Suppressor macrophage (primary cell): ENCODE measurements around the gene TFPT.

ENCODE experiments used
- DNase-seq, 4 experiments: peaks; one replicate each; pipeline ENCODE4 v3.0.0-alpha.2; 2020 to 2022

TFPT gene

GRCh38 chr19:54148158-54148557, 32.7 kb upstream of the TFPT start:
- DNase-seq, result no peak

GRCh38 chr19:54147676-54148075, 32.2 kb upstream of the TFPT start:
- DNase-seq, result no peak

GRCh38 chr19:54145541-54146158, 30.2 kb upstream of the TFPT start:
- no peak for DNase-seq

DNA sequence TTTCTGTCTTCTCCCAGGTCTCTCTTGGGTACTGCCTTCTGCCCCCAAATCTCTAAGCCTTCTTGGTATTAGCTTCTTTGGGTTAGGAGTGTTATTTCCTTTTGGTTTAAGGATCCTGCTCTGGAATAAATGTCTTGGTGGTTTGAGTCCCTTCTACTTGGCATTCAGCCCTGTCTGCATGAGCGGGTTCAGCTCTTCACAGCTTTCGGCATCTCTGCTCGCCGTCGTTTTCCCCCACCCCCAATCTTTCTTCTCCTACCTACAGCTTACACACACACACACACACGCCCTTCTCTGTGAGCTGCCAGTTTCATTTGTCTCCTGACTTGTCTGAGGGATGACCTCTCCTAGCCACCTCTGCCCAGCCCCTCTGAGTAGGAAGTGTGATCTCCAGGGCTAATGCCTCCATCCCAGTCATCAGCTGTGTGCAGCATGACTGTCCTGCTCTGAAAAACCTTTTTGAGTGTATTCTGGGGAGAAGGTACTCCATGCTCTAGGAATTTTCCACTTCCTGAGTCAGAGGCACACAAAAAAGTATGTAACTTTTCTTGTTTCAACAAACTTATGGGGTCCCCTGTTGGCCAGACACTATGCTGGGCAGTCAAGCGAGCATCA, 26.8 kb upstream of the TFPT start:
- DNase-seq, result no peak

GRCh38 chr19:54141356-54141755, 25.9 kb upstream of the TFPT start:
- DNase-seq, result no peak

GRCh38 chr19:54138489-54139256, 23.2 kb upstream of the TFPT start:
- peak in 1 of 4 experiments; percentile 31 for DNase-seq

DNA sequence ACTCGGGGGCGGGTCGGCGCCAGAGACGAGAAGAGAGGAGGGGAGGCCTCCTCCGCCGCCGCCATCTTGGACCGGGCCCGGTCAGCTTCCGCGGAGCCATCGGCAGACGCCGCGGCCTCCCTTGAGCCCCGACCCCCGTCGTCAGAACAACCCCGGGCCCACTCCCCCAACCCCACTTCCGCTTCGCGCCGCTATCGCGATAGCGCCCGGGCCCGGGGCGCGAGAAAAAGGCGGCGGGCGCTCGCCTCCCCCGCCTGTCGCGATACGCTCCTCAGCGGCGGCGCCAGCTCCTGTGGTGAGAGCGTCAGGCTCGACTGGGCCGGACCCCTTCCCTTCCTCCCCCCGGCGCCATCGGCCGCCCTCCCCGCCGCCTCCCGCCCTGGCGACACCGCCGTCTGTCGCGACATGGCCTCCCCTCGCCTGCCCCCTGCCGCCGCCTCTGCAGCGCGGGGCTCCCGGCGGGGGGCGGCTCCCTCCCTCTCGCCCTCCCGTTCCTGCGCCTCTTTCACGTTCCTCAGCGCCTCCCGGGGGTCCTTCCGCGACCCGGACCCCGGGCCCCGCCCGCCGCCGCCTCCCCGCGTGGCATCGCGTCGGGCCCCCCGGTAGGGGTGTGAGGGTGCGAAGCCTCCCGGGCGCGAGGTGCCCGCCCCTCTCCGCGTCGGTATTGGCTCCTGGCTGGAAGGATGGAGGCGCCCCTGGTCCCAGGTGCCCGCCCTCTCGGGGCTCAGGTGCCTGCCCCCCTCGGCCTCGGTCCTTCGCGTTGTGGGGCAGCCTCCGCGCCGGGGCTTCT, 22.4 kb upstream of the TFPT start, which contains the start of gene CNOT3:
Gene CNOT3 (plus strand): TSS at position 64 of the 790 bp plus-strand sequence. CDS start 5,217 bp downstream, outside the sequence.
- DNase-seq, result peak in 1 of 4 experiments; percentile 18

DNA sequence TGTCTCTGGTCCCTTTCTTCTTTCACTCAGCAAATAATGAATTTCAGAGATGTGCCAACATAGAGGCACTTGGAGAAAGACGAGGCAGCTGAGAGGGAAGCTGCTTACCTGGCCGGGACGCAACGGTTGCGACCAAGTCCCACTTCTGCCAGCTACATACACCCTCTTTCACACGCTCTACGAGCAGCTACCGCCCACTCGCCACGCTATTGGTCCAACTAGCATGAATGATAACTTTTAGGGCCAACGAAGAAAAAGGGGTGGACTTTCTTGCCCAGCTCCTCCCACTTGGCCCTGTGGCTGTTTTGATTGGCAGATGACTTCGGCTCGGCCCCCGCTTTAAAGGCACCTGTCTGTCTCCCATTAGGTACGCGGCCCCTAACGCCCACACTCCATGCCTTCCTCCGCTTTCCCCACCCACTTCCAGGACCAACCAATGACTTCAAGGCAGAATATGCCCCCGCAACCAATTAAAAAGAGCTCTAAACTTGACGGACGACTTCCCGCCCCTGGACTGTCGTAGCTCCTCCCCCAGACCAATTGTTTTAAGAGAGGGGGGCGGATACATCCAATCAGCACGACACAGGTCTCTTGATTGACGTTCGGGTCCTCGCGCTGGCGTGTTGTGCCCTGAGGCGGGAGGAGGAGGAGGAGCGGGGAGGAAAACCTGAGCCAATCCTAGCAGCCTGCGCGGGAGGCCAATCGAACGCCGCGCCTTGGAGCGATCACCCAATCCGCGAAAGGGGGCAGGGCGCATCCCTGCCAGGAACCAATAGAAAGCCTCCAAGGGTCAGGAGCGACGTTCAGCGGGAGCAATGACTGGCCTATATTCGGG, 21.6 kb upstream of the TFPT start:
- DNase-seq, result peak; percentile 100

- peak in 2 of 4 experiments; percentile 19 to 45 for DNase-seq
Measured at GRCh38 chr19:54136086-54136863, 20.8 kb upstream of the TFPT start.

DNA sequence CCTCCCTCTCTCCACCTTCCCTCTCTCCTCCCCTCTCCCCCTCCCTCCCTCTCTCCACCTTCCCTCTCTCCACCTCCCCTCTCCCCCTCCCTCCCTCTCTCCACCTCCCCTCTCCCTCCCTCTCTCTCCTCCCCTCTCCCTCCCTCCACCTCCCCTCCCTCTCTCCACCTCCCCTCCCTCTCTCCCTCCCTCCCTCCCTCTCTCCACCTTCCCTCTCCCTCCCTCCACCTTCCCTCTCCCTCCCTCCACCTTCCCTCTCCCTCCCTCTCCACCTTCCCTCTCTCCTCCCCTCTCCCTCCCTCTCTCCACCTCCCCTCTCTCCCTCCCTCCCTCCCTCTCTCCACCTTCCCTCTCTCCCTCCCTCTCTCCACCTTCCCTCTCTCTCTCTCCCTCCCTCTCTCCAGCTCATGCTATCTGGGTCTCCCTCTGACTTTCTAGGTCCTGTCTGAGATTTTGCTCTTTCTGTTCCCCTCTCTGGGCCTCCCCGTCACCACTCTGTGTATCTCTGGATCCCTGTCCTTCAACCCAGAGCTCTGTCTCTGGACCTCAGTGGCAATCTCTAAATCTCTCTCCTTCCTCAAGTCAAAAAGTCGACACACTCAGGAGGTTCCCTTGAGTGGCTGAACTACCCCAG, 18.6 kb upstream of the TFPT start:
- DNase-seq, result no peak

GRCh38 chr19:54133312-54133956, 18.0 kb upstream of the TFPT start:
- peak in 2 of 4 experiments; percentile 12 to 77 for DNase-seq

DNA sequence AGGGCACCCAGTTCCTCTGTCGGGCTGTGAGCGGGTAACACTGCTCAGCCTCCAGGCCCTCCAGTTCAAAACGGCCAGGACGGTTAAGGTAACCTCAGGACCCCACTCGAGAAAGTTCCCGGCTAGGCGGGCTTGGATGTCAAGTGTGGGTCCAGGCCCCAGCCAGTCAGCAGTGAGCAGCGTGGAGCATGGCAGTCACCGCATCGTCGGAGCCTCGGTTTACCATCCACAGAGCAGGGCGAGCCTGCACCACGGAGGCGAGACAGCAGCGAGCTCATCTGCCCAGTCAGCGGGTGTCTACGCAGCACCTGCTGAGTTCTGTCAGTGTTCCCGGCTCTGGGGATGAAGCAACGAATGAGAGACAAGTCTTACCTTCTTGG, 14.2 kb upstream of the TFPT start:
- no peak for DNase-seq

GRCh38 chr19:54128796-54129616, 13.5 kb upstream of the TFPT start:
- no peak for DNase-seq

DNA sequence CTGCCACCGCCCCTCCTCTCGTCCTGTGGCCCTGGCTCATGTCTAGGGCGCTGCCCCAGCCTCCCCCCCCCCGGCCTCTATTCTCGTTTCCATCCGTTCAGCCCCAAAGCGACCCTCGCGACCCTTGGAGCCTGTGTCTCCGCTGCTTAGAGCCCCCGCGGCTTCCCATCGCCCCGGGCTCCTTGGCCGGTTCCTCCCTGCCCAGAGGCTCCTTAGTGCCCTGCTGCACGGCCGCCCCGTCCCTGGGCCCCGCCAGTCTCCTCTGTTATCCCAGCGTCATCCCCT, 12.9 kb upstream of the TFPT start:
- no peak for DNase-seq

DNA sequence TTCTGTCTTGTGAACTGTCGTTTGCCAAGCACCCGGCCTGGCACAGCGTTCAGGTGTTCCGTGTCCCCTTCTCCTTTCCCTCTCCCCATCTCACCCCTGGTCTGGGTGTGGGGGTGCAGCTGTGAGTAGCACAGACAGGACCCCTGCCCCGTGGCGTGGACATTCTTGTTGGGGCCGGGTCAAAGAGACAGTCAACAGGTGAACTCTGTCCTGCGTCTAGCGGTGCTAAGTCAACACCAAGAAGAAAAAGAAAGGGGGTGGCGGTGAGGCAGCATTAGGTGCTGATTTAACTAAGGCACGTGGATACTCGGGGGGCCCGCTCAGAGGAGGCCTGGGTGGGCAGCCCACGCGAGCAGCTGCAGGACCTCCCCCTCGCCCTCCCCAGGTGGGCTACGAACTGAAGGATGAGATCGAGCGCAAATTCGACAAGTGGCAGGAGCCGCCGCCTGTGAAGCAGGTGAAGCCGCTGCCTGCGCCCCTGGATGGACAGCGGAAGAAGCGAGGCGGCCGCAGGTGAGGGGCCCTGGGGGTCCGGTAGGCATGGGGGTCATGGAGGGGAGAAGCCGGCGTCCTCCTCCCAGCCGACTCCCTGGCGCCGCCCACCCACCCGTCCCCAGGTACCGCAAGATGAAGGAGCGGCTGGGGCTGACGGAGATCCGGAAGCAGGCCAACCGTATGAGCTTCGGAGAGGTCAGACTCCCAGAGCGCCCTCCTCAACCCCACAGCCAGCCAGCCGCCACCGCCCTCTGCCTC, 12.4 kb upstream of the TFPT start:
- no peak for DNase-seq

GRCh38 chr19:54125713-54126112, 10.3 kb upstream of the TFPT start:
- no peak for DNase-seq

DNA sequence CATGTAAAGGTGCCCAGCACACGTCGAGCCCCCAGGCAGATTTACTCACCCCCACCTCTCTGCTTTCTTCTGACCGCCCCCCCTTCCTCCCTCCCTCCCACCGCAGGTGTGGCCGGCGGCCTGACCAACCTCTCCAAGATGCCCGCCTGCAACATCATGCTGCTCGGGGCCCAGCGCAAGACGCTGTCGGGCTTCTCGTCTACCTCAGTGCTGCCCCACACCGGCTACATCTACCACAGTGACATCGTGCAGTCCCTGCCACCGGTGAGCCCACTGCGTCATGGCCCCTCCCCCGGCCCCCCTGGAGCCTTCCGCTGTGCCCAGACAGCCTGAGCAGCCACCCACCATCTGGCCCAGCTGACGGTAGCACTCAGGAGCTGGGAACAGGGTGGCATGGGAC, 8.9 kb upstream of the TFPT start:
- no peak for DNase-seq

- DNase-seq, result no peak
Measured at GRCh38 chr19:54123682-54124081, 8.2 kb upstream of the TFPT start.

DNA sequence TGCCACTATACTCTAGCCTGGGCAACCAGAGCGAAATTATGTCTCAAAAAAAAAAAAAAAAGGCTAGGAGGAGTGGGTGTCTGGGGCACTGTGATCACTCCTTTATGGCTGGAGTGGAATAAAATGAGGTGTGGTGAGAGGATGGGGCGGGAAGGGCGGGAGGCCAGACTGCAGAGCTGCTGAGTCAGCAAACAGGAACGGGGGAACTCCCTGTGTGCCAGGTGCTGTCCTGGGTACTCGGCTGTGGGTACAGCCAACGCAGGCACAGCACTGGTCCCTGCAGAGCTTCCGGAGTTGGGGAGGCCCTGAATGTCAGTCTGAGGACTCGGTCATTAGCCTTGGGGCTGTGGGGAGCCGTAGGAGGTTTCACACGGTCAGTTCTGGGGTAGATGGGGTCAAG, 5.8 kb upstream of the TFPT start:
- DNase-seq, result no peak
